Nasal cavity respiratory epithelium epithelial cell of viscerocranial mucosa (primary cell): ENCODE data around the gene SLC25A6. TPM values are rescaled to one million over a fixed set of nuclear protein-coding genes. Genes with fewer than 3 reads are reported as not detected.

Experiments
- total RNA-seq: library from RNA; depleted of rRNA; stranded (reverse); fragments of >200 nt; gene quantifications from 2 replicates; pipeline ENCODE4 v1.2.3, GENCODE V29; 2014

Gene SLC25A6
- total RNA-seq, result 211 and 314 TPM in 2 replicates

GRCh38 chrX:1391707-1392375 is at the start of gene SLC25A6:
Gene SLC25A6, minus strand, starts transcription at chrX:1392113. Its CDS starts 104 bp downstream, at chrX:1392009.

GRCh38 chrX:1336331-1336943 is 55.5 kb downstream of the SLC25A6 start, which contains the start of gene IL3RA:
Gene IL3RA, plus strand, starts transcription at chrX:1336785. Its CDS starts 4,981 bp downstream, at chrX:1341766.

Other genes starting within 250 kb of the SLC25A6 start
- not detected in 2 replicates for gene CRLF2, start 179.5 kb downstream of the SLC25A6 start, total RNA-seq
- gene CSF2RA, start 123.3 kb downstream of the SLC25A6 start, total RNA-seq, result 0.14 and 0.34 TPM in 2 replicates
- not detected in 2 replicates for gene IL3RA, start 55.3 kb downstream of the SLC25A6 start, total RNA-seq
- 7.2 and 8.6 TPM in 2 replicates for gene ASMTL, start 60.8 kb upstream of the SLC25A6 start, total RNA-seq
- not detected in 2 replicates for gene P2RY8, start 145.1 kb upstream of the SLC25A6 start, total RNA-seq
- gene AKAP17A, start 199.5 kb upstream of the SLC25A6 start, total RNA-seq, result 30.4 and 33.0 TPM in 2 replicates
- gene ASMT, start 222.9 kb upstream of the SLC25A6 start, total RNA-seq, result not detected in 2 replicates